ENCODE measurements around the gene BNIP5. TPM values are rescaled to one million over a fixed set of nuclear protein-coding genes. Genes with fewer than 3 reads are reported as not detected.
"Not testable (repeated sequence)": the region's sequence is repeated elsewhere in the genome, so short reads cannot be mapped to it uniquely, and the experiment has no call there.

BNIP5 gene
- polyA plus RNA-seq, 5 donors = not detected

- no peak for DNase-seq
Observed at GRCh38 chr6:36364669-36365479, 28.2 kb upstream of the BNIP5 start.

GRCh38 chr6:36364061-36364635 lies 27.5 kb upstream of the BNIP5 start:
- DNase-seq = not testable (repeated sequence)

- not testable (repeated sequence) for DNase-seq
Observed at GRCh38 chr6:36363371-36363752, 26.7 kb upstream of the BNIP5 start.

GRCh38 chr6:36362551-36363370 lies 26.1 kb upstream of the BNIP5 start:
- DNase-seq = no peak

GRCh38 chr6:36361071-36361470 lies 24.4 kb upstream of the BNIP5 start:
- DNase-seq = no peak

GRCh38 chr6:36360241-36361054 lies 23.8 kb upstream of the BNIP5 start:
- peak; percentile 55 to 68 for DNase-seq

GRCh38 chr6:36358226-36358915 lies 21.7 kb upstream of the BNIP5 start:
- no peak for DNase-seq

GRCh38 chr6:36357872-36358225 lies 21.2 kb upstream of the BNIP5 start:
- DNase-seq = no peak

GRCh38 chr6:36355819-36356218 lies 19.1 kb upstream of the BNIP5 start:
- no peak for DNase-seq

- no peak for DNase-seq
Observed at GRCh38 chr6:36353411-36353915, 16.8 kb upstream of the BNIP5 start.

- DNase-seq = no peak
Observed at GRCh38 chr6:36352477-36353157, 15.9 kb upstream of the BNIP5 start.

- DNase-seq = no peak
Observed at GRCh38 chr6:36350681-36351571, 14.2 kb upstream of the BNIP5 start.

GRCh38 chr6:36350082-36350481 lies 13.4 kb upstream of the BNIP5 start:
- DNase-seq = no peak

- DNase-seq = no peak
Observed at GRCh38 chr6:36349240-36349639, 12.6 kb upstream of the BNIP5 start.

GRCh38 chr6:36347621-36348020 lies 10.9 kb upstream of the BNIP5 start:
- DNase-seq = no peak

- DNase-seq = no peak
Observed at GRCh38 chr6:36346486-36347273, 10.0 kb upstream of the BNIP5 start.

- DNase-seq = no peak
Observed at GRCh38 chr6:36345681-36346466, 9.2 kb upstream of the BNIP5 start.

Data from right lung (tissue), 5 donors.